Stimulated activated CD8-positive, alpha-beta memory T cell treated with anti-CD3 and anti-CD28 coated beads, Interleukin-7, amount 100 ng/mL, for 24 hours (primary cell): ENCODE results near the gene GRIA4.

Source experiments
- DNase-seq: peaks from one replicate; pipeline ENCODE4 v3.0.0-alpha.2; 2020; ENCODE audit warnings: low read depth

Gene GRIA4

GRCh38 chr11:105639527-105639926 is 29.7 kb downstream of the GRIA4 start:
- DNase-seq = no peak

DNA sequence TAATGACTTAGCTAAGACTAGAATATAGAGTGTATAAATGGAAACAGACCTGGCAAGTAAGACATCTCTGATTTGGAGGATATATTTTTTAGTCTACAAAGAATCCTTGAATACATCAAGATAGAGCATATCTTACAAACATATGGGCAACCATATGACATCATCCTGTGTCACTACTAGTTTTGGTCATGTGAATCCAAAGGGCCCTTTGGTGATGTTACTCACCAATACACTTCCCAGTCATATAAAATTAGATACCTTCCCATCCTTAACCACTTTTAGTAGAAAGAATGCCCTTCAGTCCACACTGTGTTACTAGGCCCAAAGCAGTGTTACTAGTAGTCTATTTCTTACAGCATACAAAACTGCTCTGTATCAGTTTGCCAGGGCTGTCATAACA is 31.6 kb downstream of the GRIA4 start:
- DNase-seq = no peak

DNA sequence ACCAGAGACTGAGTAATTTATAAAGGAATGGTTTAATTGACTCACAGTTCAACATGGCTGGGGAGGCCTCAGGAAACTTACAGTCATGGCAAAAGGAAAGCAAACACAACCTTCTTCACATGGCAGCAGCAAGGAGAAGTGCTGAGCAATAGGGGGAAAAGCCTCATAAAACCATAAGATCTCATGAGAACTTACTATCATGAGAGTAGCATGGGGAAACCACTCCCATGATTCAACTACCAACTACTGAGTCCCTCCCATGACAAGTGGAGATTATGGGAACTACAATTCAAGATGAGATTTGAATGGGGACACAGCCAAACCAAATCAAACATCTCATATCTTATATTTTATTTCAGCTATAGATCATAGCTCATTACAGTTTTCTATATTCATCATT is 33.0 kb downstream of the GRIA4 start:
- DNase-seq = no peak

DNA sequence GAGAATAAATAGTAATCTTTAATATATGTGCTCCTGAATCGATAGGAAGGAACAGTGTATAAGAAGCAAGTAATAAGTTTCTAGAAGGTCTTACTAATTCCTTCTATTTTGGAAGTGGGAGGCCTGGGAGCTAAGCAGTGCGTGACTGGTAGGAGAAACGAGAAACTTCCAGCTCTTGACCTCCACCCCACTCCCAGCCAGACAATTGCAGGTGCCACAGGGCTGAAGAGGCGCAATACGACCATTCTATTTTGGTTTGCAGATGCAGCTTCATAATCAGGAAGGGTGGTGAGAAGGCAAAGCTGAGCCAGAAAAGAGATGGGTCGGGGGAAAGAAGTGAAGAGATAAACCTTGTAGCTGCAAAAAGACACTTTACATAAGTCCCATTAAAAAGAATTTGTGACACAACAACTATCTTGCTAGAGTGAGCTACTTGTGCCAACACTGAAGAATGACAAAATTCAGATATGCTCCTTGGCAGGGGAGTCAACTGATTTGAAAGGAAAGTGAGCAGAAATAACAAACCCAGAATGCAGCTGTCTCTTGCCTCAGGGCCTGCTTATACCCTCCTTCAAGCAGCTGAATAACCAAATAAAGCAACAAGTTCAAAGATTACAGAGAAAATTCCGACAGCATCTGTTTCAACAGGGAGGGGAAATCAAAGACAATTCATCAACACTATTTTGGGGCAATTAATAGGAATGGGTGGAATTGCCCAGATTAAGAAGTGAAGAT is 35.1 kb downstream of the GRIA4 start:
- no peak for DNase-seq

DNA sequence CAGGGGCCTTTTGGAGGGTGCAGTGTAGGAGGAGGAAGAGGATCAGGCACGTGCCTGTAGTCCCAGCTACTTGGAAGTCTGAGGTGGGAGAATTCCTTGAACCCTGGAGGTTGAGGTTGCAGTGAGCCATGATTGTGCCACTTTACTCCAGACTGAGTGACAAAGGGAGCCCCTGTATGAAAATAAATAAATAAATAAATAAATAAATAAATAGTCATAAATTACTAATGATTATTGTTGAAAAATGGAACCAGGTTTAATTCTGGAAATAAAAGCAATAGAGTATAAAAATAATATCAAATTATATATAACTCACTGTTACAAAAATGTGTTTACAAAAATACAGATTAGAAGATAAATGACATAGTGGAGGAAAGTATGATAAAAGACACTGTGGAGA is 37.9 kb downstream of the GRIA4 start:
- no peak for DNase-seq

GRCh38 chr11:105648762-105649161 is 38.9 kb downstream of the GRIA4 start:
- no peak for DNase-seq

DNA sequence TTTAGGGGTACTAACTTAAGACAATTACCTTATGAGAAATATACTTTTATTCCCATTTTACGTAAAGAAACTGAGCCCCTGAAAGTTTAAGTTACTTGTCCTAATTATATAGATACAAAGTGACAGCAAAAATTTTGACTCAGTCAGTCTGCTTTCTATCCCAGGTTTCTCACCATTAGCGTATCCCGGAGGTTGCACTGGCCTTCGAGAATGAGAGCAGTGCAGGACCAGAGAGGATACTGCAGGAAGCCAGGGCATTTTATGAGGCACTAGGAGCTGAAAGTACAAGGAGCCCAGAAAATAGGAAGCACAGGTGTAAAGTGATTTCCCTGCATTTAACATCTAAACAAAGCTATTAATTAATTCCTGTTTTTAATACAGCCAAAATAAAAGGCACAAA is 55.4 kb downstream of the GRIA4 start:
- no peak for DNase-seq

DNA sequence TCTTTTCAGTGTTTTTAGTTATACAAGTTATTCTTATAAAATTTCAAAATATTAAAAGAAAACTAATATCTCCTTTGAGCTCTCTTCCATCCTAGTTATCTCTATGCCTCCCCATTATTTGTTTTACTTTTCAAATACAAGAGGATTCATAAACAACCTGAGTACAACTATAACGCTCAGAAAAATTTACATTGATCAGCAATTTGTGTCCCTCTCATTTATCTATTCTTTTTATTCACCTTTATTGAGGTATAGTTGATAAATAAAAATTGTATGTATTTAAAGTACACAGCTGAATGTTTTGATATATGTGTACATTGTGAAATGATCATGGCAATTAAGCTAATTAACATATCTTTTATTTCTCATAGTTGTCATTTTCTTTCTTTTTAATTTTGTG is 57.6 kb downstream of the GRIA4 start:
- DNase-seq = no peak

- DNase-seq = no peak
Observed at GRCh38 chr11:105670811-105671210, 60.9 kb downstream of the GRIA4 start.

GRCh38 chr11:105673089-105673488 is 63.2 kb downstream of the GRIA4 start:
- DNase-seq = no peak

- DNase-seq = no peak
Observed at GRCh38 chr11:105689631-105690030, 79.8 kb downstream of the GRIA4 start.

DNA sequence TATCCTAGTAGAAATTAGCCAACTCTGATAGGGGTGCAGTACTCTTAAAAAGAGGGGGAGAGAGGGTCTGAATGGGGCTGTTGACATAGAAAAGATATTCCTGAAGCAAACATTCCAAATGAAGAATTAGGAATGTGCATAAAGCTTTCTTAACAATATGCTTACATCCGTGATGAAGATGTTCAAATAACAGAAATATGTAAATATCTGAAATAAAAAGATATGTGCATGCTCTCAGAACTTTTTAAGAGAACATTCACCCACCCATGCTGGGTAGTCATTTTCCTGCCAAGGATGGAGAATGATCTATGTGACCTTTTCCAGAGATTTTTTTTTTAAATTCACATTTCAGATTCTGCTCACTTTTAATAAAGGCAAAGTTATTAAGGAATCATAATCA is 80.6 kb downstream of the GRIA4 start:
- DNase-seq = no peak

GRCh38 chr11:105693075-105693759 is 83.3 kb downstream of the GRIA4 start:
- DNase-seq = no peak

DNA sequence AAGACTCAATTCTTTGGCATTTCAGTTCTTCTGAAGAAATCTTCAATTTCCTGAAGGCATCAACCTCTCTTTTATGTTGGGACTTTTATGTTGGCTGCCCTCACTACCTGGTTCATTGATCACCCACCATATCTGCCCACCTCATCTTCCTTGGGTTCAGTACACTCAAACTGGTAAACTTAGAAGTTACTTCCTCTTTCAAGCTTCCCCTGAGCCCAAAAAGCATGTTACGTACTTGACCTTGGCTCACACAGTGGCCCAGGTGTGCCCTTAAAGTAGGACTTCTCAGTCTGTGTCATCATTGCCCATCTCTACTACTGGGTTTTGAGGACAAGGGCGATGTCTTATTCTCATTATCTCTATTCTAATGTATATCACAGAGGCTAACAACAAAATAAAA is 86.1 kb downstream of the GRIA4 start:
- no peak for DNase-seq

DNA sequence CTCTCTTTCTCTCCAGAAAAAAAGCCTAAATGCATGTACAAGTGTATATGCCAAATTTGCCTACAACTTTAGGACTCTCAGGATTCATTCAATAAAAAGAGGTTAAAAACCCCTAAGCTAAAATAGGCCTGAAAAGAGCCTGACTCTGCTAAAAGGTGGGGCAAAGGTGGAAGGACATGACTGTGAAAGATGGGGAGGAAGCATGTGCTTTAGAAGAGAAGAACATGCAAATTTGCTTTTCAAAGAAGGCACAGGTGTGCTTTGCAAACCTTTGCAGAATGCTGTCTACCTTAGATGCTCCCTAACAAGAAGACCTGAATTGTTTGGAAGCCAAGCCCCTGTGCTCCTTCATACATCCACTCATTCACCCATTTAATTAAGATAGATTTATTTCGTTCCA is 87.4 kb downstream of the GRIA4 start:
- no peak for DNase-seq

DNA sequence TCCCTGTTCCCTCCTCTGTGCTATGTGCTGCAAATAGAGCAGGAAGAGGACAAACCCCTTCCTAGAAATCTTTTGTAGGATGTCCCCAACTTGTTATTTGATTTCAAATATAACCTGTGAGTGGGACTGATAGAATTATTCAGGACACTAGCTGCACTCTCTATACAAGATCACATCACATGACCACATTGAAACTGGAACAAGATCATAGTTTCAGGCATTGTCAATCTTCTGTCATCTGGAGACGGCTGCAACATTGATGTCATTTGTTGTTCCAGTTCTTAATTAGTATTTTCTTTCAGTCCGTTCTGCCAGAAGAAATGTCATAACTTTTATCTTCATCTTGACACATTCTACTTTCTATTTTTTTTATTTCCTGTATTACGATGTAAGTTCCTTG is 89.3 kb downstream of the GRIA4 start:
- no peak for DNase-seq

GRCh38 chr11:105700271-105700670 is 90.4 kb downstream of the GRIA4 start:
- no peak for DNase-seq

DNA sequence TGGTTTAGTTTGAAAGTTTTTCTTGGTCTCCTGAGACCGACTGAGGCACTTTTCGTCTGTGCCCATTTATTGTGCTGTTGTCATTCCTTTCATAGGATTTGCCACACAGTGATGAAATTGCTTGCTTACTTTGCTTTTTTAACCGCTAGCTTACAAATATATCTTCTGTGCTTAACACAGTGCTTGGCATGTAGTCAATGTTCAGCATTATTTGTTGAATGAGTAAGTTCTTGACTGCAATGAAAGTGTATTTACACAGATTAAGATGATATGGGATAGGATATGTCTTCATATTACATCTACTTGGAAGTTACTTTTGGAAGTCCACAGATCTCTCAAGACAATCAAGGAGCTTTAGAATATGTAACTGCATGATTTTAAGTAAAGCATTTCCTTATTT is 91.2 kb downstream of the GRIA4 start:
- no peak for DNase-seq

- DNase-seq = no peak
Observed at GRCh38 chr11:105705786-105706530, 96.1 kb downstream of the GRIA4 start.

DNA sequence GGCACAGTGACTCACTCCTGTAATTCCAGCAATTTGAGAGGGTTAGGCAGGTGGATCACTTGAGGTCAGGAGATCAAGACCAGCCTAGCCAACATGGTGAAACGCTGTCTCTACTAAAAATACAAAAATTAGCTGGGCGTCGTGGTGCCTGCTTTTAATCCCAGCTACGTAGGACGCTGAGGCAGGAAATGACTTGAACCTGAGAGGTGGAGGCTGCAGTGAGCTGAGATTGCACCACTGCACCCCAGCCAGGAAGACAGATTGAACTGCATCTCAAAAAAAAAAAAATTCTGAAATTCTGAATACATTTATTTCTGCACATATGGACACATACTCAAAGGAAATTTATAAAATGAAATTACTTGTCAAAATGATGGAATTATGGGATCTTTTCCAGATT is 103.2 kb downstream of the GRIA4 start:
- DNase-seq = no peak

GRCh38 chr11:105713696-105714095 is 103.8 kb downstream of the GRIA4 start:
- no peak for DNase-seq

- DNase-seq = no peak
Observed at GRCh38 chr11:105718641-105719040, 108.8 kb downstream of the GRIA4 start.
